GM23248 (cell line): ENCODE results near the gene CASTOR1. TPM values are rescaled to one million over a fixed set of nuclear protein-coding genes. Genes with fewer than 3 reads are reported as not detected.

Experiments
- DNase-seq: peaks from one replicate; pipeline ENCODE4 v3.0.0-alpha.2; 2015
- H2AFZ ChIP-seq: fragments of 200-600 bp; sonication (generic); 2 replicates; pipeline ENCODE4 v1.6.1; 2016; ENCODE audit warnings: antibody characterized with exemption
- H3F3A ChIP-seq: fragments of 200-600 bp; sonication (generic); 2 replicates; pipeline ENCODE4 v1.6.1; 2016; ENCODE audit warnings: mild to moderate bottlenecking, antibody characterized with exemption, mixed run types; ENCODE audit not compliant: insufficient read depth
- H3K27ac ChIP-seq: fragments of 200-600 bp; sonication (generic); 2 replicates; pipeline ENCODE4 v1.5.1; 2016; ENCODE audit warnings: mild to moderate bottlenecking
- H3K27me3 ChIP-seq: fragments of 200-600 bp; sonication (generic); replicated peaks from 2 replicates; pipeline ENCODE4 v1.6.1; 2016; ENCODE audit warnings: mild to moderate bottlenecking; ENCODE audit not compliant: insufficient read depth
- H3K36me3 ChIP-seq: fragments of 200-600 bp; sonication (generic); 2 replicates; pipeline ENCODE4 v1.6.1; 2016; ENCODE audit warnings: low read depth, mild to moderate bottlenecking
- H3K4me1 ChIP-seq: fragments of 200-600 bp; sonication (generic); 2 replicates; pipeline ENCODE4 v1.6.1; 2016; ENCODE audit warnings: mild to moderate bottlenecking; ENCODE audit not compliant: insufficient read depth
- H3K4me2 ChIP-seq: fragments of 200-600 bp; sonication (generic); one replicate; pipeline ENCODE4 v1.6.1; 2016; ENCODE audit warnings: mild to moderate bottlenecking; ENCODE audit not compliant: unreplicated experiment
- H3K4me3 ChIP-seq: fragments of 200-600 bp; sonication (generic); 2 replicates; pipeline ENCODE4 v1.5.1; 2016; ENCODE audit warnings: mild to moderate bottlenecking
- H3K79me2 ChIP-seq: fragments of 200-600 bp; sonication (generic); 2 replicates; pipeline ENCODE4 v1.6.1; 2016; ENCODE audit warnings: mild to moderate bottlenecking; ENCODE audit not compliant: insufficient read depth
- H3K9ac ChIP-seq: fragments of 200-600 bp; sonication (generic); 2 replicates; pipeline ENCODE4 v1.6.1; 2016; ENCODE audit warnings: mild to moderate bottlenecking
- H3K9me2 ChIP-seq: fragments of 200-600 bp; sonication (generic); 2 replicates; pipeline ENCODE4 v1.6.1; 2016; ENCODE audit warnings: mixed run types, mild to moderate bottlenecking, moderate library complexity; ENCODE audit not compliant: insufficient read depth
- H3K9me3 ChIP-seq: fragments of 200-600 bp; sonication (generic); one replicate; pipeline ENCODE4 v1.6.1; 2017; ENCODE audit warnings: low read depth
- H4K20me1 ChIP-seq: fragments of 200-600 bp; sonication (generic); 2 replicates; pipeline ENCODE4 v1.6.0; 2016; ENCODE audit not compliant: insufficient read depth
- EZH2 ChIP-seq: fragments of 200-600 bp; sonication (generic); IDR thresholded peaks from 2 replicates; pipeline ENCODE4 v1.6.1; 2018; ENCODE audit warnings: antibody characterized with exemption, mild to moderate bottlenecking; ENCODE audit not compliant: insufficient read depth, poor library complexity, severe bottlenecking
- EZH2phosphoT487 ChIP-seq: fragments of 200-600 bp; sonication (generic); IDR thresholded peaks from 2 replicates; pipeline ENCODE4 v1.6.1; 2018; ENCODE audit warnings: antibody characterized with exemption, moderate library complexity, mild to moderate bottlenecking, low read depth; ENCODE audit not compliant: insufficient read depth
- WGBS, 2 experiments: methylation state at CpG; one replicate each; pipeline ENCODE4 v1.1.6; 2015 to 2017; ENCODE audit warnings: low lambda C conversion rate in 2 of 2, low coverage in 1 of 2; ENCODE audit errors: missing lambda C conversion rate in 2 of 2; 5-methylcytosine and 5-hydroxymethylcytosine counted together
- in situ Hi-C: fragments of 300-500 bp; cut with MboI; formaldehyde crosslinking; loops from 2 replicates; pipeline ENCODE4 v1.15.0; 2020
- polyA plus RNA-seq: library from polyadenylated mRNA; unstranded; fragments of >200 nt; fragmentation: Nextera tagmentation; extraction: Ambion mirVana; gene quantifications from 2 replicates; pipeline ENCODE4 v1.2.1, GENCODE V29; 2016
- total RNA-seq: library from RNA; depleted of rRNA; stranded (reverse); fragments of >200 nt; shearing (Covaris generic); gene quantifications from 2 replicates; pipeline ENCODE4 v1.2.3, GENCODE V29; 2014

Gene CASTOR1
- total and polyA plus RNA-seq, 2 experiments from 2014 or later, result 8.7 to 13.4 TPM

GRCh38 chr22:30260276-30260675, 29.0 kb downstream of the CASTOR1 start:
- H3K9ac ChIP-seq, result no peak overlapping the region
- no peak overlapping the region for H3K4me2 ChIP-seq
- in situ Hi-C loops, result no loop called here
- H3K36me3 ChIP-seq, result no peaks in the 10 kb centered on the region
- TF ChIP-seq EZH2 (no peak), EZH2phosphoT487 (no peak)
- no peaks in the 10 kb centered on the region for H3K9me3 ChIP-seq
- no peaks in the 10 kb centered on the region for H3F3A ChIP-seq
- no peaks in the 10 kb centered on the region for H3K9me2 ChIP-seq
- peaks cover 4% of the 10 kb centered on the region; the same call in 1 of the 2 replicates for H3K4me1 ChIP-seq
- H2AFZ ChIP-seq, result no peak overlapping the region
- H4K20me1 ChIP-seq, result no peaks in the 10 kb centered on the region
- no peak overlapping the region for H3K27ac ChIP-seq
- no peak for DNase-seq
- H3K79me2 ChIP-seq, result no peaks in the 10 kb centered on the region
- no peaks in the 10 kb centered on the region for H3K27me3 ChIP-seq
- H3K4me3 ChIP-seq, result no peak overlapping the region
- WGBS, 2 experiments, result 88 to 91% methylated on average over 11 of the region's 11 CpGs

DNA sequence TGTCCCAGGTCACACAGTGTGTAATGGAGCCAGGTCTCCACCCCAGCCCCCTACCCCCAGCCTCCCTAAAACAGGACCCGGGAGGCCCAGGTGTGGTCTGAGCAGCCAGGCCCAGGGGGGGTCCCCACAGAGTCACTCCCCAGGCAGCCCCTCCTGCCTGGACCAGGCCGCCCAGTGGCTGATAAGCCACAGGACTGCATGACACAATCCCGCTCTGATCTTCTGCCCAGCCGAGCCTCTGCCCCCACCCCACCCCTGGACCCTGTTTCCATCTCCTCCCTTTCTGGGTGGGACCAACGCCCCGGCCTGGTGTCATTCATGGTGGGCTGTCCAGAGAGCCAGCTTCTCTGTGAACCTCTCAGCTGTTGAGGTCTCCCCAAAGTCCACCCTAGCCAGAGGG, 35.0 kb downstream of the CASTOR1 start:
- Histone ChIP-seq H3K9me3 (no peaks in the 10 kb centered on the region), H3K4me1 (peaks cover 20% of the 10 kb centered on the region), H3K36me3 (no peaks in the 10 kb centered on the region), H4K20me1 (no peaks in the 10 kb centered on the region), H3K27ac (no peak overlapping the region), H3K9me2 (no peaks in the 10 kb centered on the region), H3K4me2 (no peak overlapping the region), H3K27me3 (no peaks in the 10 kb centered on the region), H3K9ac (no peak overlapping the region), H3K79me2 (no peaks in the 10 kb centered on the region), H3F3A (peaks cover 5% of the 10 kb centered on the region; the same call in 1 of the 2 replicates), H2AFZ (no peak overlapping the region), H3K4me3 (no peak overlapping the region)
- 51 to 61% methylated on average over 4 to 6 of the region's 6 CpGs for WGBS, 2 experiments
- in situ Hi-C loops, result no loop called here
- TF ChIP-seq EZH2phosphoT487, result no peak
- TF ChIP-seq EZH2, result no peak
- no peak for DNase-seq

DNA sequence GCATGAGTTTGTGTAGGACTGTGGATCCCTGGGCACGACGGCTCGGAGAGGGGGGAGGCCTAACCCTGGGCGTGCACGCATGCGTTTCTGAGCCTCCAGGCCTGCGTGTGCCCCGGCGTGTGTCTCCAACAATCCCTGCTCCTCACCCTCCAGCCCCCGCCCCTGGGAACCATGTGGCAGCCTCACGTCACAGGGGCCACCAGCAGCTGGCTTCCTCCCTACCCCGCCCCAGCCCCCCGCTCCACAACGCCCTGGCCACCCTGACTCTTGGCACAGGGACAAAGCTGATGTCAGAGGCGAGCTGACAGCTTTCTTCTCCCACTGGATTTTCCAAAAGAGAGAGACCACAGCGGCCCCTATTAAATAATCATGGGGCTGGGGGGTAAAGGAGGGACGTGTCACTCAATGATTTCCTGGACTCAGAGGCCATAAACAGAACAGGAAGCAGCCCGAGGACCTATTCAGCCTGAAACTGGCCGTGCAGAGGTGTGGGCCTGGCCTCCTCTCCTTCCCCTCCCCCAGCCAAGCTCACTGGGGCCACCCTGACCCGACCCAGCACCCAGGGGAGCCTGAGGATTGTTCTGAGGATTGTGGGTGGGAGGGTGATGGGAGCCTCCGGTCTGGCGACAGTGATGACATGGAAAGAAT, 36.0 kb downstream of the CASTOR1 start:
- Histone ChIP-seq H3K4me1 (peaks cover 20% of the 10 kb centered on the region), H3K27me3 (no peaks in the 10 kb centered on the region), H2AFZ (0 out of 2 replicates have a peak overlapping the region, but pooled peaks have one; percentile 28), H3K4me3 (no peak overlapping the region), H3K9ac (peak overlapping the region; percentile 42; the same call in 1 of the 2 replicates), H4K20me1 (no peaks in the 10 kb centered on the region), H3K79me2 (no peaks in the 10 kb centered on the region), H3K9me2 (no peaks in the 10 kb centered on the region), H3F3A (peaks cover 5% of the 10 kb centered on the region; the same call in 1 of the 2 replicates), H3K4me2 (no peak overlapping the region), H3K27ac (no peak overlapping the region), H3K9me3 (no peaks in the 10 kb centered on the region), H3K36me3 (no peaks in the 10 kb centered on the region)
- TF ChIP-seq EZH2phosphoT487 (no peak), EZH2 (no peak)
- 28 to 37% methylated on average over 11 to 22 of the region's 22 CpGs for WGBS, 2 experiments
- DNase-seq, result peak; percentile 37
- in situ Hi-C loops, result no loop called here

DNA sequence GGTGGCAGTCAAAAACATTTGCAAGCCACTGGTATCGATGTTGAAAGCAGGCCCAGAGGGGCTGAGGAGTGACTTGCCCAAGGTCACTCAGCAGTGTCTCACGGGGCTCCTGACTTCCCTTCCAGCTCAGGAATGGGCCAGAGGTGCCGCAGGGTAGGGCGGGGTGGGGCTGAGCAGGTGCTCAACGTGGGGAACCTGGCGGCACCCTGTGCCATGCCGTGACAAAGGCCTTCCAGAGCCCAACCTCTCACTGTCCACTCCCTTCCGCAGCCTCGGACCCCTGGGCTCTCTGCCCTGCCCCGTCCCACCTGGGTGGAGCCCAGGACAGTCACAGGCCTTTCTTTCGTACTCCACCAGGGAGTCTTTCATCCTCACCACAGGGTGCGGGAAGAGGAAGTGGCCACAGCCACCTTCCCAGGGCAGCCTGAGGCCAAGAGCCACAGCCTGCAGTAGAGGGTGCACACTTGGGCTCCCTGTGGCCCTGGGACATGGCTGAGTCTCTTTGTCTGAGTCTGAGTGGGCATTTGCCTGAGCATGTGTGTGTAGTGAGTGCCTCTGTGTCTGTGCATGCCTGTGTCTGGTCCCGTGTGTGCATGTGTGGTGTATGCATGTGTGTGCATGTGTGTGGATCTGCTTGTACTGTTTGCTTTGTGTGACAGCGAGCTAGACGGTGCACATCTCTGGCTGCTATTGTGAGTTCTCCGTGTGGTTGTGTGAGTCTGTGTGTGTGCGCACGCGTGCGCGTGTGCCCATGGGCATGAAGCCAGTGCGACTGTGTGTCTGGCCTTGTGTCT, 36.7 kb downstream of the CASTOR1 start:
- no peaks in the 10 kb centered on the region for H3K27me3 ChIP-seq
- H3K4me1 ChIP-seq, result peaks cover 20% of the 10 kb centered on the region
- no peaks in the 10 kb centered on the region for H3K36me3 ChIP-seq
- peaks cover 5% of the 10 kb centered on the region; the same call in 1 of the 2 replicates for H3F3A ChIP-seq
- 0 out of 2 replicates have a peak overlapping the region, but pooled peaks have one; percentile 28 for H2AFZ ChIP-seq
- TF ChIP-seq EZH2, result no peak
- no peak for TF ChIP-seq EZH2phosphoT487
- no peaks in the 10 kb centered on the region for H3K9me3 ChIP-seq
- no peaks in the 10 kb centered on the region for H3K9me2 ChIP-seq
- no peaks in the 10 kb centered on the region for H4K20me1 ChIP-seq
- in situ Hi-C loops, result no loop called here
- H3K4me2 ChIP-seq, result no peak overlapping the region
- WGBS, 2 experiments, result 63 to 68% methylated on average over 18 to 22 of the region's 22 CpGs
- no peak overlapping the region for H3K9ac ChIP-seq
- no peak overlapping the region for H3K4me3 ChIP-seq
- DNase-seq, result no peak
- H3K27ac ChIP-seq, result no peak overlapping the region
- H3K79me2 ChIP-seq, result no peaks in the 10 kb centered on the region
